Uterus (tissue), 2 donors: Measurements from ENCODE around the gene TMEM203.

Experiments used
- CTCF ChIP-seq, 4 experiments: fragments of 200-600 bp in 2 of 4; fragments of 450-650 bp in 2 of 4; sonication (generic) in 2 of 4; IDR thresholded peaks; one replicate each; pipeline ENCODE4 v1.5.1; 2016 to 2019; ENCODE audit warnings: antibody characterized with exemption in 4 of 4, mild to moderate bottlenecking in 2 of 4, moderate library complexity in 1 of 4
- POLR2A ChIP-seq, 2 donors: fragments of 450-650 bp; IDR thresholded peaks; one replicate each; pipeline ENCODE4 v1.6.1; 2016; ENCODE audit warnings: antibody characterized with exemption in 2 of 2, mild to moderate bottlenecking in 1 of 2, moderate library complexity in 1 of 2

- TF ChIP-seq CTCF (IDR thresholded peaks at IDR 0.05) (no peak), POLR2A (IDR thresholded peaks at IDR 0.05) (no peak)
These were observed 9.2 kb upstream of the TMEM203 start for GRCh38 chr9:137214620-137215019.
